Activated naive CD4-positive, alpha-beta T cell treated with anti-CD3 and anti-CD28 coated beads, Interleukin-2, amount 50 U/mL, for 72 hours (primary cell): ENCODE results near the gene RAMP3. TPM values are rescaled to one million over a fixed set of nuclear protein-coding genes. Genes with fewer than 3 reads are reported as not detected.
"Not testable (repeated sequence)": the region's sequence is repeated elsewhere in the genome, so short reads cannot be mapped to it uniquely, and the experiment has no call there.

Experiments
- ATAC-seq, 2 donors: fragments of 150-1000 bp; cut with Tn5 transposase; 2 replicates each; pipeline ENCODE4 v1.10.0; 2021; ENCODE audit warnings: mild to moderate bottlenecking in 2 of 2, moderate library complexity in 2 of 2
- DNase-seq, 2 donors: peaks; one replicate each; pipeline ENCODE4 v3.0.0; 2021 to 2022; ENCODE audit warnings: low spot score in 2 of 2
- H3K27ac Mint-ChIP-seq, 2 donors: one replicate each; pipeline ENCODE4 v1.8.0; 2022; ENCODE audit warnings: mild to moderate bottlenecking in 2 of 2, mixed read lengths in 2 of 2
- H3K36me3 Mint-ChIP-seq, 2 donors: one replicate each; pipeline ENCODE4 v1.8.0; 2022; ENCODE audit warnings: mixed read lengths in 2 of 2
- H3K9me3 Mint-ChIP-seq, 2 donors: one replicate each; pipeline ENCODE4 v1.8.0; 2022; ENCODE audit warnings: mixed read lengths in 2 of 2
- total RNA-seq, 2 donors: library from RNA; stranded (reverse); gene quantifications; one replicate each; pipeline ENCODE4 v1.2.3, GENCODE V29; 2022

Gene RAMP3
- under 1 TPM in 1 of 2 donors, not detected in 1; 0.50 TPM for total RNA-seq

- no peaks in the 10 kb centered on the region for H3K36me3 Mint-ChIP-seq
- H3K9me3 Mint-ChIP-seq = no peaks in the 10 kb centered on the region
- DNase-seq (no peak), ATAC-seq (no peak)
- no peak within 1 kb of the TSS for H3K27ac Mint-ChIP-seq
Observed at GRCh38 chr7:45157653-45158401, at the start of gene RAMP3. RAMP3 (plus strand) TSS chr7:45157791; CDS start chr7:45157829, 38 bp downstream.

GRCh38 chr7:45108863-45109262 is 48.7 kb upstream of the RAMP3 start:
- Mint-ChIP-seq H3K9me3 (no peaks in the 10 kb centered on the region), H3K27ac (peak overlapping the region; percentile 63 to 77), H3K36me3 (peaks cover 40 to 43% of the 10 kb centered on the region in 2 donors)
- DNase-seq (no peak), ATAC-seq (no peak)

- ATAC-seq = peak; percentile 98 to 99
- no peaks in the 10 kb centered on the region for H3K9me3 Mint-ChIP-seq
Observed at GRCh38 chr7:45111298-45112223, 46.0 kb upstream of the RAMP3 start, which contains the start of gene TBRG4. TBRG4 (minus strand) TSS chr7:45111697; CDS start chr7:45109237, 2,460 bp downstream.

GRCh38 chr7:45112648-45113047 is 44.9 kb upstream of the RAMP3 start:
- H3K9me3 Mint-ChIP-seq = no peaks in the 10 kb centered on the region
- DNase-seq (no peak), ATAC-seq (no peak)
- H3K36me3 Mint-ChIP-seq = peaks cover 34 to 37% of the 10 kb centered on the region in 2 donors
- peak overlapping the region in 1 of 2 donors; percentile 98 for H3K27ac Mint-ChIP-seq

More at GRCh38 chr7:45111298-45112223, 46.0 kb upstream of the RAMP3 start, which contains the start of gene TBRG4:
- peaks cover 34 to 43% of the 10 kb centered on the region in 2 donors for H3K36me3 Mint-ChIP-seq
- H3K27ac Mint-ChIP-seq = peak within 1 kb of the TSS; percentile 98 to 99
- DNase-seq = peak; percentile 93 to 94

- Mint-ChIP-seq H3K27ac (peak overlapping the region in 1 of 2 donors; percentile 46), H3K36me3 (peaks cover 23% of the 10 kb centered on the region in 2 donors)
- H3K9me3 Mint-ChIP-seq, DNase-seq, ATAC-seq: not testable (repeated sequence)
Observed at GRCh38 chr7:45114257-45114656, 43.3 kb upstream of the RAMP3 start.

GRCh38 chr7:45114926-45115325 is 42.7 kb upstream of the RAMP3 start:
- no peak overlapping the region for H3K27ac Mint-ChIP-seq
- no peaks in the 10 kb centered on the region for H3K9me3 Mint-ChIP-seq
- H3K36me3 Mint-ChIP-seq = peaks cover 21 to 22% of the 10 kb centered on the region in 2 donors
- ATAC-seq (no peak), DNase-seq (no peak)

- no peaks in the 10 kb centered on the region for H3K9me3 Mint-ChIP-seq
- no peak for DNase-seq
- no peak overlapping the region for H3K27ac Mint-ChIP-seq
- peaks cover 10 to 11% of the 10 kb centered on the region in 2 donors for H3K36me3 Mint-ChIP-seq
- no peak for ATAC-seq
Observed at GRCh38 chr7:45116048-45116447, 41.5 kb upstream of the RAMP3 start.

GRCh38 chr7:45117582-45117981 is 40.0 kb upstream of the RAMP3 start:
- DNase-seq (no peak), ATAC-seq (no peak)
- Mint-ChIP-seq H3K9me3 (no peaks in the 10 kb centered on the region), H3K27ac (peak overlapping the region in 1 of 2 donors; percentile 18), H3K36me3 (no peaks in the 10 kb centered on the region)

GRCh38 chr7:45118292-45118691 is 39.3 kb upstream of the RAMP3 start:
- ATAC-seq = no peak
- H3K9me3 Mint-ChIP-seq = no peaks in the 10 kb centered on the region
- no peaks in the 10 kb centered on the region for H3K36me3 Mint-ChIP-seq
- DNase-seq = no peak
- H3K27ac Mint-ChIP-seq = no peak overlapping the region

- DNase-seq (no peak), ATAC-seq (no peak)
Observed at GRCh38 chr7:45118889-45119331, 38.7 kb upstream of the RAMP3 start.

GRCh38 chr7:45119550-45119949 is 38.0 kb upstream of the RAMP3 start:
- H3K27ac Mint-ChIP-seq = no peak overlapping the region
- DNase-seq = no peak
- no peaks in the 10 kb centered on the region for H3K9me3 Mint-ChIP-seq
- no peak for ATAC-seq
- no peaks in the 10 kb centered on the region for H3K36me3 Mint-ChIP-seq

More at GRCh38 chr7:45118889-45119331, 38.7 kb upstream of the RAMP3 start:
- H3K36me3 Mint-ChIP-seq = no peaks in the 10 kb centered on the region
- H3K27ac Mint-ChIP-seq = no peak overlapping the region
- no peaks in the 10 kb centered on the region for H3K9me3 Mint-ChIP-seq

GRCh38 chr7:45122975-45123860 is 34.4 kb upstream of the RAMP3 start:
- Mint-ChIP-seq H3K27ac (peak overlapping the region; percentile 70 to 95), H3K36me3 (no peaks in the 10 kb centered on the region), H3K9me3 (no peaks in the 10 kb centered on the region)
- DNase-seq = no peak
- ATAC-seq = peak in 1 of 2 donors; percentile 24

- DNase-seq (no peak), ATAC-seq (no peak)
- Mint-ChIP-seq H3K9me3 (no peaks in the 10 kb centered on the region), H3K36me3 (no peaks in the 10 kb centered on the region), H3K27ac (no peak overlapping the region)
Observed at GRCh38 chr7:45123913-45124710, 33.5 kb upstream of the RAMP3 start.

- ATAC-seq = no peak
- Mint-ChIP-seq H3K36me3 (no peaks in the 10 kb centered on the region), H3K9me3 (no peaks in the 10 kb centered on the region), H3K27ac (peak overlapping the region in 1 of 2 donors; percentile 61)
- no peak for DNase-seq
Observed at GRCh38 chr7:45125193-45125904, 32.2 kb upstream of the RAMP3 start.

GRCh38 chr7:45126201-45126600 is 31.4 kb upstream of the RAMP3 start:
- no peak for ATAC-seq
- no peak overlapping the region for H3K27ac Mint-ChIP-seq

More at GRCh38 chr7:45126201-45126600, 31.4 kb upstream of the RAMP3 start:
- no peaks in the 10 kb centered on the region for H3K36me3 Mint-ChIP-seq
- no peak for DNase-seq
- no peaks in the 10 kb centered on the region for H3K9me3 Mint-ChIP-seq
